ENCODE results near the gene CIBAR2.
A peak's percentile ranks its signal among the peaks of the same experiment; 100 is the strongest.
"Not testable (repeated sequence)": the region's sequence is repeated elsewhere in the genome, so short reads cannot be mapped to it uniquely, and the experiment has no call there.

CIBAR2 gene

DNA sequence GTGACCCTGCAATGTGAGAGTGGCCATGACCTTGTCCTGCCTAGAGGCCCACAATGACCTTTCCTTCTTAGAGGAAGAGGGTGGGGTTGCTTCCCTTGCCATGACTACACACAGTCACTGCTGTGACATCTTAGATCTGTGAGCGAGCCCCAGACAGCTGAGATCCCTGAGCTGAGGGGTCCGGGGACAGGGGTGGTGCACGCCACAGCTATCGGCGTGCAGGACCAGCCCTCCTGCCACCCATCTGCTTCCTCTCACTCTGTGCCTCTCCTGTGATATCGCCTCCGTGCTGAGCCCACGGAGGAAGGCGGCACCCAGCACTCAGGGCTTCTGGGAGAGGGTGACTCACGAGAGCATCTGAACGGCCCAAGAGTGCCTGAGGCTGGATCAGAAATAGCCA lies 49.4 kb downstream of the CIBAR2 start:
- DNase-seq = peak in 13 of 56 donors; percentile 8 to 56 (median 22)

DNA sequence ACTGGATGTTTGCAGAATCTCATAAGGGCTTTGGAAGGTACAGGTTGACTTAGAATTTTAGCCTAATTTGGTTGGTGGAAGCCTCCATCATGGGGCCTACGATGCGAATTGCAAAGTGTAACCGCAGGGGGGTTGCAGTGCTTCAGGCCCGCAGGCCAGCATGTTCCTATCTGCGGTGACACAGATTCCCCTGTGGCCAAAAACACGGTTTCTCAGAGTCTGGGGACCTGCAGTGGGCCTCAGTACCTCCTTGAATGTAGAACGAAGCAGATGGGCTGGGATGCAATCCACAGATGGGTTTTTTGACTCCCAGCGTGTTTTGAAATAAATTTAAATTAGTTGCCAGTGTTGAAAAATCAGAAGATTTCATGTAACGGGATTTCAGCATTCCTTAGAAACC lies 49.9 kb downstream of the CIBAR2 start:
- no peak for DNase-seq

DNA sequence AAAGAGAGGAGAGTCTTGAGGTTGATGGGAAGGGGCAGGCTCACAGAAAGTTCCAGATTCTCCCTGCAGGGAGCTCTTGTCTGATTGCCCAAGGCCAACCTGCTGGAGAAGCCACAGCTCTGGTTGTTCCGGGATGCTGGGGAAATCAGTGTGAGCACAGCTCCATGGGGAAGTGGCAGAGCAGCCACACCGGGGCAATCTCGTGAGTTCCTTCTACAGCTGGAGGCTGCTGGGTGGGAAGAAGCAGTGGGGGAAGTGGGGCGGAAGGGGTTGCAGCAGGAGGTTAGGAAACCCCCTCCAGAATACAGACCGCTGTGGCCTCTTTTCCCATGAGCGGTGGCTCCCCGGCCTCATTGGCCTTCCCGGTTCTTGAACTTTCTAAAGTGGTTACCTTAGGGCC lies 50.7 kb downstream of the CIBAR2 start:
- DNase-seq = peak in 9 of 56 donors; percentile 19 to 40 (median 27)

DNA sequence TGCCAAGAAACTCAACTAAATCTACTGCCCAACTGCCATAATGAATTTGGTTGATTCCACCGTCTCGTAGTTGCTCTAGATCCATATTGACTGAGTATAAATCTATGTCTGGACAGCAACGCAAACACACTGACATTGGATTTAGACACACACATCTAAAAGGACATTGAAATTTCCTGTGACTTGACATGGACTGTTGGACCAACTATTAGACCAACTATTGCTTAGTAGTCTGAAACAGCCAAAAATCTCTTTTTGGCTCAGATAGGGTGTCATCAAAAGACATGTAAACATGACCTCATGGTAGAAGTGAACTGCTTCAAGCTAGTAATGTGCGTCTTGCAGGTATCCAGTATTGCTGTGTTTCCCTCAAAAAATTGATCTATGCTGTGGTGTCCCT lies 53.4 kb downstream of the CIBAR2 start:
- no peak for DNase-seq

DNA sequence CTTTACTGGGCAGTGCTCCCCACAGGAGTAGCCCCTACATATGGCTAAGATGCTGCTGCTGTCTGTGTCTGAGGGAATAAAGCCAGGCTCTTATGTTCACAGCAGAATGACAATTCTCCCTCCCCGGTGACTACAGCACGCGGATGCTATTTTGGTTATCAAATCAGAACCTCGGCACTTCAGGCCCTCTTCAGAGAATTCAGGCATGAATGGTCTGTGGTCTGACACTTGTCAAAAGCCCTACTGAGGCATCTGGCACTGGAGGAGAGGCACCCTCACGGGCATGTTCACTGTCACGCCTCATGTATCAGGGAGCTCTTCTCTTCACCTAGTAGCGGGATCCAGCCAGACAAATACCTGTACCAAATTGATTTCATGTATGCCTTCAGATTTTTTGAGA lies 54.3 kb downstream of the CIBAR2 start:
- peak in 1 of 56 donors; percentile 35 for DNase-seq

DNA sequence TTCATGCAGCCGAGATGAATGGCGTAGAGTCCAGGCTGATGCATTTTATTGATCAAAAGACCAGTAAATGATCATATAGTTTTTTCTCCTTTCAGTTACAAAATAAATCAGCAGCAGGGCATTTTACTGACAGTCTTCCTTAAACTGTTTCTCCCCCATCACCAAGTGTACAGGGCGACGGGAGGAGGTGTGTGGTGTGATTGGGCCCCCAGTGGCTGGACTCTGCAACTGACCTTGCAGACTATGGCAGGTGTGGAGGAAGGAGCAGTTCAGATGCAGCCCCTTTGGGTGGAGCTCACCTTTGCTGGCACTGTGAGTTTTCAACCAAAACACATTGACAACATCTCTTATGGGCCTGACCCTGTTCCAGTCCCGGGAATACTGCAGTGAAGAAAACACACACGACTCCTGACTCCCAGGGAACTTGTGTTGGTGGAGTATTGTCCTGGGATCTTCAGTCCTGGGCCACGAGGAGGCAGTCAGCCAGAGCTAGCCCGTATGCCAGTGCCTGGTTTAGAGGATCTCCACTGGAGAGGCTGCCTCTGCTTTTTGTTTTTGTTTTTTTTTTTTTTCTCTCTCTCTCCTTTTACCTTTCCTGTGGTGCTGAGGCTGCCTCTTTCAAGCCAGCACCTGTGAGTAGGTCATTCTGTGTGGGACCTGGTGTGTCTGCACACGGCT lies 54.9 kb downstream of the CIBAR2 start:
- no peak for DNase-seq

DNA sequence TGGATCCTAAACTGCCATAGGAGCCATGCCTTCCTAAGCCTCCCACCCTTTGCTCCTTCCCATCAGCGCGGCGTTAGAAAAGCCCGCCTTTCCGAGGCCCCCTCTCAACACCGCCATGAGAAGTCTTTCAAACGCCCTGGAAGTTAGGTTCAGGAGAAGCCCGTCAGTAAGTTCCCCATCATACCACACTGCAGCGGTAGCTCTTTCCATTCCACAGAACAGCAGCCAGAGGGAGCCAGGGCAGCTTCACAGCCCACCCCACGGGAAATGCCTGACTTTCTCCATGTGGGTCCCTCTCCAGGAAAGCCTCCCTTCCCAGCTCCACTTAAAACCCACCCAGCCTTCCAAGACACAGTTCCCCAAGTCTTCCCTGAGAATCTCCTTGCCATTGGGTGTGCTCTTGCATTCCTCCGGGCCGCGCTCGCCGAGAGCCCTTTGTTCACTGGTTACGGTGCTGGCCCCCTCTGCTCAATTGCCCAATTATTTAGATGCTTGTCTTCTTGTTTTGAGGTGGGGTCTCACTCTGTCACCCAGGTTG lies 56.0 kb downstream of the CIBAR2 start:
- peak in 9 of 56 donors; percentile 10 to 51 (median 35) for DNase-seq

DNA sequence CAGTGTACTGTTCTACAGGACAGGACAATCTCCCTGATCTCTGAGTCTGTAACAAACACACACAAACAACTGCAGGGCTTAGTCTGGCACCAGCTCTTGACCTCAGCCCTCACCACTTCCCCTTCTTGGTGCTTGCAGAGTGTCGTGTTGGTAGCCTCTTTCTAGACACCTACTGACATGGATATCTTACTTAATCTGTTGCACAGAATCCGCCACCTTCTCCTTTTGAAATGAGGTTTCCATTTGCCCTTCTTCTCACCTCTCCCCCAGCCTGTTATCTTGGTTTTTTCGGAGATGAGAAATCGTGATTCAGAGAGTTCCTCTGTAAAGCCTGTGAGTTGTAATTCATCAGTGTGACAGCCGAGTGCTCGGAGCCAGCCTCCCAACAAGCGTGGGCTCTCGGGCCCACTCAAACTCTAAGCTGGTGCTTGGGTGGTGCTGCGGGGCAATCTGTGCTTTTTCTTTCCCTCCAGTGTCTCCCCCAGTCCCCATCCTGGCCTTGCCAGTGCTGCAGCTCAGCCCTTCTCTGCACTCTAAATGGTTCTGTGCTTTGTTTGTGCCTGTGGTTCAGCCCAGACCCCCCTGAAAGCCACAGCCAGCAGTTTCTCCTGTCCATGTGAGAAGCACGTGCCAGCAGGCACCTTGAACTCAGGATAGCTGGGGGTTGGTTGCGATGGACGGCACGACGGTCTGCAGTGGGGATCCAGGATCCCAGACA lies 56.6 kb downstream of the CIBAR2 start:
- peak in 33 of 56 donors; percentile 9 to 78 (median 50) for DNase-seq

DNA sequence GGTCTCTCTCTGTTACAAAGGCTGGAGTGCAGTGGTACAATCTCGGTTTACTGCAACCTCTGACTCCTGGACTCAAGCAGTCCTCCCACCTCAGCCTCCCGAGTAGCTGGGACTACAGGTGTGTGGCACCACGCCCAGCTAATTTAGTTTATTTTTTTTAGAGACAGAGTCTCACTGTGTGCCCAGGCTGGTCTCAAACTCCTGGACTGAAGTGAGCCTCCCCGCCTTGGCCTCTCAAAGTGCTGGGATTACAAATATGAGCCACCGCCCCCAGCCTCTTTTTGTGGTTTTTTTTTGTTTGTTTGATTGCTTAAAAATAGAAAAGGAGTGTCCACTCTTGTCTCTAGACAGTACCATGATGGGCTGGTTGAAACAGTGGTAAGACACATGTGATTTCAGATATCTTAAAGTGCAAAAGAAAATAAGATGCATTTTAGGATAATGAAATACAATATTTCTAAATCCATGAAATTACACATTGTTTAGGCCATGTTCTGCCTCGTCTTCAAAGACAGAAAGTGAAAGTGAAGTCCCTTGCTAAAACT lies 57.3 kb downstream of the CIBAR2 start:
- DNase-seq = no peak

DNA sequence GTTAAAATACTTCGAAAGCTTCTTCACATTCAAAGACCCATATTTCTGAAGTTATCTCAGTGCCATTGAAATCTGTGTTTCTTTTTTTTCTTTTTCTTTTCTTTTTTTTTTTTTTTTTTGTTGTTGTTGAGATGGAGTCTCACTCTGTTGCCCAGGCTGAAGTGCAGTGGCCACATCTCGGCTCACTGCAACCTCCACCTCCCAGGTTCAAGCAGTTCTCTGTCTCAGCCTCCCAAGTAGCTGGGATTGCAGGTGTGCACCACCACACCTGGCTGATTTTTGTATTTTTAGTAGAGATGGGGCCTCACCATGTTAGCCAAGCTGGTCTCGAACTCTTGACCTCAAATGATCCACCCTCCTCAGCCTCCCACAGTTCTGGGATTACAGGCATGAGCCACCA lies 58.0 kb downstream of the CIBAR2 start:
- not testable (repeated sequence) for DNase-seq

DNA sequence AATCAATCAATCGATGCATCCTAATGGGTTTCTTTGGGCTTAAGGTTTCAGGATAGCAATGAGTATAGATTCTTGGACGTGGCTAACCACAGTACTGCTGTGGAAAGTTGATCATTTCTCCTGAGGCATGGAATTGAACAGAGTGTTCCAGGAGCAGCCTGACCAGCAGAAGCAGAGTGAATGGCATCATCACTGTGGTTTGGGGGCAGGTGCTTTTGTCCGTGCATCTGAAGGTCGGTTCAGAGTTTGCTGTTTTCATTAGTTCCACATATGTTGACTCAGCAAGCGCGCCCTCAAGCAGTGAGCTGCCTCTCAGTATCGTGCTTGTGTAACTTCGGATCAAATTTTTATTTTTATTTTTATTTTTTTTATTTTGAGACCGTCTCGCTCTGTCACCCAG lies 59.7 kb downstream of the CIBAR2 start:
- DNase-seq = no peak

DNA sequence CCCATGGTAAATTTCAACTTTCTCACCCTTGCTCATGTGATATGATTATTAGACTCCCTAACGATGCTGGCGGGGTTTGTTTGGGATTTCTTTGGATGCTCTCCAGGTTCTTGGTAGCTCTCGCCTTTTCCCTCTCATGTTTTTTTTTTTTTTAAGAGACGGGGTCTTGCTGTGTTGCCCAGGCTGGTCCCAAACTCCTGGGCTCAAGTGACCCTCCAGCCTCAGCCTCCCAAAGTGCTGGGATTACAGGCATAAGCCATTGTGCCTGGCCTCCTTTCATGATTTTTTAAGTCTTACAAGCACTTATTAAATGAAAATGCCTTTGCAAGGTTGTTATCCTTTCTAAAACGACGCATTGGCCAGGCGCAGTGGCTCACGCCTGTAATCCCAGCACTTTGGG lies 60.6 kb downstream of the CIBAR2 start:
- DNase-seq = no peak

DNA sequence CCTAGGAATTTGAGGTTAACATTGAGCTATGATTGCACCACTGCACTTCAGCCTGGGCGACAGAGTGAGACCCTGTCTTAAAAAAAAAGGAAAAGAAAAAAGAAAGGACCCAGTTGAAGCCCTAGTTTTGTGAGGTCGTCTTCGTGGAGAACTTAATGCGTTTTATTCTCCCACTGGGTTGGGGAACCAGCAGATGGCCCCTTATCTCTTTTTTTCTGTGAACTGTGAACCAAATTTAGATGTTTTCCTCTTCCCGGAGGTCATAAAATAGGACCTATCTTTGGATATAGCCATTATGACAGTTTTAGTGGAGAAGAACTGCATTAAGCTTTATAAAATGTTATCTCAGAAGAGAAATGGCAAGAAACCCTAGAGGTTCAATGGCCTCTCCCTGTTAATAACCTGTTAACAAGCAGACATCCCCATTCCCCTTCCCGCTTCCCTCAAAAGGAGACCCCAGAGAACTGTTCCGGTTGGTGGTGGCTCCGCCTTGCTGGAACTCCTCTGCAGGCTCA lies 61.1 kb downstream of the CIBAR2 start:
- no peak for DNase-seq

DNA sequence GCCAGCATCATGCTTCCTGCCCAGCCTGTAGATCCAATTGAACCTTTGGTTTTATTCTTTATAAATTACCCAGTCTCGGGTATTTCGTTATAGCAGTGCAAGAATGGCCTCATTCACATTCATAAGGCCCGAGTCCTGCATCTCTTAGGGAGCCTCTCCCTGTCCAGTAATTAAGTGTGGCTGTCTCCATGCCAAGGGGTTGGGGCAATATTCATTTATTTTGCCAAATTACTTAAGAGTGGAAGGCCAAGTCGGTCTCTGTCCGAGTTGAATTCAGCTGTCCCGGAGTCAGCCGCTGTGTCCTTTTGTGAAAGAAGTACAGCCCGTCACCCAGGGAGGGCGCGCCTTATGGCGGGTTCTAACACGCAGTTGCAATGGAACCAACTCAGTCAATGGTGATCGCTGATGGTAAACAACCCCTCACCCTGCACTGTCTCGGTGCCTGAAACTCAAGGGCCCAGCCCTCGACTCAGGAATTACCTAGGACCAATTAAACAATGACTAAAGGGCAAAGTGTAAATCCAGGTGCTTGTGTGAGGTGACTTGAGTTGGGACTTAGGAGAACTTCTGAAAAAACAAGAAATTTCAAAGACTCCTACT lies 62.5 kb downstream of the CIBAR2 start:
- DNase-seq = no peak

DNA sequence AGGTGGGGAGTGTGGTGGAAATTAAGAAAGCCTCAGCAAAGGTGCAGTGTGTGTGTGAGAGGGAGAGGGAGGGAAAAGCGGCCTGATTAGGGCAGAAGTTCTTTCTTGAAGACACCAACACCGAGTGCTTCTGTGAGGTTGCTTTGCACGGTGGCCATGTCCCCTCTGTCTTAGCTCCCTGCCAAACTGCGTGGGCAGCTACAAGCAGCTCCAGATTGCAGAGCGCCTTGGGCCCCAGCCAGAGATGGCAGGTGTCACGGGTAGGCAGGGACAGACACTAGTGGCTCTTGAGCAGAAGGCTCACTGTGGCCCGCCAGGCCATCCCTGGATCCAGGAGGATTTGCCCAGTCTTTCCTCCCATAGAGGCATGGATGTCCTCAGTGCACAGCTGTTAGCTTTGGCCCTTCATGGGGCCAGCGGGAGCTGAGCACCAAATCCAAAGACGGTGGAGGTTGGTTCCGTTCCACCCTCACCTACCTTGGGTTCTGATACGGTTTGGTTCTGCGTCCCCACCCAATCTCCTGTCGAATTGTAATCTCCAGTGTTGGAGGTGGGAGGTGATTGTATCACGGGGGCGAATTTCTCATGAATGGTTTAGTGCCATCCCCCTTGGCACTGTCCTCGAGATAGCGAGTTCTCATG lies 63.2 kb downstream of the CIBAR2 start:
- peak in 1 of 56 donors; percentile 24 for DNase-seq
